Measurements from ENCODE around the gene COBLL1. TPM values are rescaled to one million over a fixed set of nuclear protein-coding genes. Genes with fewer than 3 reads are reported as not detected.

The COBLL1 gene
- total RNA-seq, 1 experiment from 2014 or later, result 5.9 TPM

DNA sequence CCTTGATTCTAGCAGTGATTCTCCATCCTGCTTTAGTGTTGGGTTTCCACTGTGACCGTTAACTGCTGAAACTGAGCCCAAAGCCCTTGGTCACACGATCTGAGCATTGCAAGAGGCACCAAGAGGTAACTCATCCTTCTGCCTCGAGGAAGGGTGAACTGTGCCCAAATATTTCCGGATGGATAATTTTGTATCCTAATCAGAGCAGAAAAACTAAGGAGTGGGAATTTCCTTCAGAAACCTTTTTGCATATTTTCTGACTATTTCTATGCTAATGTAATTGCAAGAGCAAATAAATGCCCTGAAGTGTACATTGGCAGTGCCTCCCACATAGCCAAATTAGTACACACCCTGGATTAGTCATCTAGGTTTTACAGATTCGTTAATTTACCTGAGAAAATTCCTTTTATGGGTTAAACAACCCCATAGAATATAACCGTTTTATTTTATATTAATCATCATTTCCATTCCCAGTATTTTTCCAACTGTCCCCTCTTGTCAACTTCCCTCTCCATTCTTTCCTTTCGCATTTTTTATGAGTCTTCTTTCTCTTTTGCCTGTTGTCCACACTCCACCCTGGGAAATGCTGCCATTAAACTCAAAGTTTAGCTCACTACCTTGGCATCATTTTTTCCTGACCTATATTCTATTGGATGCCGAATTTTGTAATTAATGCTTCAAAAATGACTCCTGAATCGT lies 31.7 kb upstream of the COBLL1 start:
- H3K4me1 Mint-ChIP-seq, result peaks cover under 1 to 1% of the 10 kb centered on the region in 2 experiments
- no peak overlapping the region for H2BK120ac ChIP-seq (ENCODE audit: low read depth, low read length, poor library complexity, severe bottlenecking)
- H2AK5ac ChIP-seq (ENCODE audit: insufficient read length, low read length), result no peak overlapping the region
- H3K9me3 ChIP-seq (ENCODE audit: control insufficient read depth, low read depth, low read length), result no peaks in the 10 kb centered on the region
- no peak overlapping the region for H2BK12ac ChIP-seq (ENCODE audit: insufficient read length, low read depth, low read length)
- H3K79me2 ChIP-seq (ENCODE audit: insufficient read depth, low read length), result no peaks in the 10 kb centered on the region
- H3K27me3 ChIP-seq (ENCODE audit: insufficient read depth, low read length), result no peaks in the 10 kb centered on the region
- no peak overlapping the region for H3K4me3 Mint-ChIP-seq
- H3K27ac ChIP-seq (ENCODE audit: insufficient read length, low read depth, low read length), result no peak overlapping the region
- H2AFZ ChIP-seq (ENCODE audit: low read length), result no peak overlapping the region
- no peaks in the 10 kb centered on the region for H3K79me1 ChIP-seq (ENCODE audit: insufficient read depth, low read depth, low read length, poor library complexity, severe bottlenecking)
- no peak overlapping the region for H4K5ac ChIP-seq (ENCODE audit: insufficient read length, low read depth, low read length)
- DNase-seq, result no peak
- WGBS (ENCODE audit: extremely low coverage, insufficient read length, low lambda C conversion rate), result no CpG with 5 or more reads among the region's 9 CpGs
- no peaks in the 10 kb centered on the region; a peak in 1 of 5 replicates for H3K9me3 Mint-ChIP-seq
- H4K91ac ChIP-seq (ENCODE audit: insufficient read length, low read depth, low read length), result no peak overlapping the region
- H3K14ac ChIP-seq (ENCODE audit: insufficient read depth, low read length), result no peak overlapping the region
- no peaks in the 10 kb centered on the region for H3K36me3 Mint-ChIP-seq (ENCODE audit: insufficient read depth in 1 of 3, low read depth in 3 of 3)
- H3K56ac ChIP-seq (ENCODE audit: insufficient read length, low read depth, low read length), result no peak overlapping the region
- H3K23ac ChIP-seq (ENCODE audit: insufficient read length, low read depth, low read length), result no peak overlapping the region
- H2BK15ac ChIP-seq (ENCODE audit: low read depth, low read length), result no peak overlapping the region
- no peaks in the 10 kb centered on the region for H3K27me3 Mint-ChIP-seq (ENCODE audit: low read depth)
- TF ChIP-seq, protein P1, sequence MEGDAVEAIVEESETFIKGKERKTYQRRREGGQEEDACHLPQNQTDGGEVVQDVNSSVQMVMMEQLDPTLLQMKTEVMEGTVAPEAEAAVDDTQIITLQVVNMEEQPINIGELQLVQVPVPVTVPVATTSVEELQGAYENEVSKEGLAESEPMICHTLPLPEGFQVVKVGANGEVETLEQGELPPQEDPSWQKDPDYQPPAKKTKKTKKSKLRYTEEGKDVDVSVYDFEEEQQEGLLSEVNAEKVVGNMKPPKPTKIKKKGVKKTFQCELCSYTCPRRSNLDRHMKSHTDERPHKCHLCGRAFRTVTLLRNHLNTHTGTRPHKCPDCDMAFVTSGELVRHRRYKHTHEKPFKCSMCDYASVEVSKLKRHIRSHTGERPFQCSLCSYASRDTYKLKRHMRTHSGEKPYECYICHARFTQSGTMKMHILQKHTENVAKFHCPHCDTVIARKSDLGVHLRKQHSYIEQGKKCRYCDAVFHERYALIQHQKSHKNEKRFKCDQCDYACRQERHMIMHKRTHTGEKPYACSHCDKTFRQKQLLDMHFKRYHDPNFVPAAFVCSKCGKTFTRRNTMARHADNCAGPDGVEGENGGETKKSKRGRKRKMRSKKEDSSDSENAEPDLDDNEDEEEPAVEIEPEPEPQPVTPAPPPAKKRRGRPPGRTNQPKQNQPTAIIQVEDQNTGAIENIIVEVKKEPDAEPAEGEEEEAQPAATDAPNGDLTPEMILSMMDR (conservative IDR thresholded peaks at IDR 0.05), result no peak
- no peak overlapping the region for H3K9ac ChIP-seq (ENCODE audit: extremely low read depth, insufficient read length, low read length)
- H3K4me1 ChIP-seq (ENCODE audit: insufficient read depth, low read length), result no peaks in the 10 kb centered on the region
- no peak overlapping the region for H2BK20ac ChIP-seq (ENCODE audit: low read depth, low read length, poor library complexity, severe bottlenecking)
- H2BK5ac ChIP-seq (ENCODE audit: insufficient read length, low read length), result no peak overlapping the region
- H3K4me2 ChIP-seq (ENCODE audit: insufficient read depth, insufficient read length, low read length), result no peak overlapping the region
- H3K4ac ChIP-seq (ENCODE audit: low read depth, low read length), result no peak overlapping the region
- H3K27ac Mint-ChIP-seq, result no peak overlapping the region
- no peaks in the 10 kb centered on the region for H3K23me2 ChIP-seq (ENCODE audit: insufficient read length, low read depth, low read length, poor library complexity, severe bottlenecking)
- H3T11ph ChIP-seq (ENCODE audit: low read length), result no peak overlapping the region
- no peak overlapping the region for H4K8ac ChIP-seq (replicated peaks; ENCODE audit: insufficient read length, low read depth, low read length)
- no peak overlapping the region for H3K18ac ChIP-seq (ENCODE audit: insufficient read length, low read depth, low read length)
- no peaks in the 10 kb centered on the region for H4K20me1 ChIP-seq (ENCODE audit: control insufficient read depth, insufficient read depth, insufficient read length)
